Cardiac muscle cell (in vitro differentiated cells and primary cell): ENCODE measurements around the gene FCSK. TPM values are rescaled to one million over a fixed set of nuclear protein-coding genes. Genes with fewer than 3 reads are reported as not detected.
A peak's percentile ranks its signal among the peaks of the same experiment; 100 is the strongest.
"Not testable (repeated sequence)": the region's sequence is repeated elsewhere in the genome, so short reads cannot be mapped to it uniquely, and the experiment has no call there.

Experiments
- DNase-seq, 2 donors: peaks; one replicate each; pipeline versions ENCODE4 v3.0.0 to v3.0.0-alpha.2; 2010 to 2017; ENCODE audit warnings: low read depth in 1 of 2, low spot score in 1 of 2
- H3K27ac ChIP-seq: fragments of 200-600 bp; sonication (generic); 2 replicates; pipeline ENCODE4 v1.5.1; 2016
- H3K27me3 ChIP-seq: fragments of 200-600 bp; sonication (generic); 2 replicates; pipeline ENCODE4 v1.6.0; 2016; ENCODE audit warnings: control low read depth
- H3K36me3 ChIP-seq: fragments of 200-600 bp; sonication (generic); 2 replicates; pipeline ENCODE4 v1.5.1; 2016; ENCODE audit warnings: control low read depth
- H3K4me1 ChIP-seq: fragments of 200-600 bp; sonication (generic); 2 replicates; pipeline ENCODE4 v1.8.1; 2017; ENCODE audit warnings: low read depth, mild to moderate bottlenecking, mixed run types
- H3K4me3 ChIP-seq: fragments of 200-600 bp; sonication (generic); 2 replicates; pipeline ENCODE4 v1.5.1; 2016; ENCODE audit warnings: mild to moderate bottlenecking
- H3K9me3 ChIP-seq: fragments of 200-600 bp; sonication (generic); 2 replicates; pipeline ENCODE4 v1.5.1; 2017; ENCODE audit warnings: low read depth, mild to moderate bottlenecking, control low read depth
- CTCF ChIP-seq: IDR thresholded peaks from 2 replicates; pipeline ENCODE4 v1.5.1; 2012; ENCODE audit warnings: low read depth, mild to moderate bottlenecking, low read length
- polyA plus RNA-seq: library from polyadenylated mRNA; unstranded; fragments of >200 nt; fragmentation: Nextera tagmentation; extraction: Ambion mirVana; gene quantifications from 2 replicates; pipeline ENCODE4 v1.2.1, GENCODE V29; 2016
- total RNA-seq: library from RNA; depleted of rRNA; stranded (reverse); fragments of >200 nt; gene quantifications from 2 replicates; pipeline ENCODE4 v1.2.3, GENCODE V29; 2016

Gene FCSK
- total RNA-seq (13.8 and 22.5 TPM in 2 replicates), polyA plus RNA-seq (10.2 and 12.0 TPM in 2 replicates)

- no peak for TF ChIP-seq CTCF
- H3K36me3 ChIP-seq, result no peaks in the 10 kb centered on the region
- peak within 1 kb of the TSS; percentile 54 for H3K4me3 ChIP-seq
- peak within 1 kb of the TSS; percentile 100 for H3K27ac ChIP-seq
- DNase-seq, result peak; percentile 72 to 88
- H3K9me3 ChIP-seq, result no peaks in the 10 kb centered on the region
- peaks cover 8% of the 10 kb centered on the region for H3K4me1 ChIP-seq
- H3K27me3 ChIP-seq, result no peaks in the 10 kb centered on the region
Measured at GRCh38 chr16:70454222-70455034, at the start of gene FCSK. Gene FCSK, plus strand, starts transcription at chr16:70454595. Its CDS starts 8,596 bp downstream, at chr16:70463191.

- H3K4me3 ChIP-seq, H3K9me3 ChIP-seq, H3K27ac ChIP-seq, H3K27me3 ChIP-seq, DNase-seq, H3K36me3 ChIP-seq: not testable (repeated sequence)
- peaks cover 12% of the 10 kb centered on the region for H3K4me1 ChIP-seq
Measured at GRCh38 chr16:70406104-70406503, 48.3 kb upstream of the FCSK start.

- Histone ChIP-seq H3K27ac (peak overlapping the region; percentile 63), H3K36me3 (peaks cover 9% of the 10 kb centered on the region), H3K4me1 (peaks cover 12% of the 10 kb centered on the region), H3K9me3 (no peaks in the 10 kb centered on the region), H3K4me3 (no peak overlapping the region), H3K27me3 (no peaks in the 10 kb centered on the region)
- TF ChIP-seq CTCF, result no peak
- DNase-seq, result no peak
Measured at GRCh38 chr16:70407811-70408274, 46.6 kb upstream of the FCSK start.

GRCh38 chr16:70410734-70411133 lies 43.7 kb upstream of the FCSK start:
- no peaks in the 10 kb centered on the region for H3K27me3 ChIP-seq
- no peak for TF ChIP-seq CTCF
- no peak overlapping the region for H3K4me3 ChIP-seq
- H3K4me1 ChIP-seq, result peaks cover 18% of the 10 kb centered on the region
- no peak overlapping the region for H3K27ac ChIP-seq
- DNase-seq, result no peak
- H3K36me3 ChIP-seq, result peaks cover 9% of the 10 kb centered on the region
- no peaks in the 10 kb centered on the region for H3K9me3 ChIP-seq

GRCh38 chr16:70412385-70412784 lies 42.0 kb upstream of the FCSK start:
- Histone ChIP-seq H3K27me3 (no peaks in the 10 kb centered on the region), H3K4me3 (no peak overlapping the region), H3K9me3 (no peaks in the 10 kb centered on the region), H3K27ac (peak overlapping the region; percentile 48), H3K4me1 (peaks cover 28% of the 10 kb centered on the region), H3K36me3 (peaks cover 9% of the 10 kb centered on the region)
- TF ChIP-seq CTCF, result no peak
- DNase-seq, result no peak

GRCh38 chr16:70413572-70413971 lies 40.8 kb upstream of the FCSK start:
- DNase-seq, H3K4me3 ChIP-seq, H3K27me3 ChIP-seq, H3K9me3 ChIP-seq, H3K36me3 ChIP-seq: not testable (repeated sequence)
- peak overlapping the region; percentile 2 for H3K27ac ChIP-seq
- peaks cover 28% of the 10 kb centered on the region for H3K4me1 ChIP-seq
